IPS-20b (cell line): ENCODE measurements around the gene NSUN6.
"Not testable (repeated sequence)": the region's sequence is repeated elsewhere in the genome, so short reads cannot be mapped to it uniquely, and the experiment has no call there.

Experiments
- H3K27ac ChIP-seq: one replicate; pipeline ENCODE4 v1.5.1; 2013; ENCODE audit warnings: low read length
- H3K27me3 ChIP-seq: 2 replicates; pipeline ENCODE4 v1.6.1; 2013; ENCODE audit warnings: mild to moderate bottlenecking, low read length, inconsistent platforms; ENCODE audit not compliant: insufficient read depth
- H3K36me3 ChIP-seq: 2 replicates; pipeline ENCODE4 v1.6.1; 2013; ENCODE audit warnings: low read depth, mild to moderate bottlenecking, inconsistent platforms, low read length, moderate library complexity; ENCODE audit not compliant: insufficient read depth
- H3K4me1 ChIP-seq: 2 replicates; pipeline ENCODE4 v1.6.1; 2013; ENCODE audit warnings: mild to moderate bottlenecking, control low read depth, inconsistent platforms, low read length, moderate library complexity; ENCODE audit not compliant: insufficient read depth
- H3K4me3 ChIP-seq: 2 replicates; pipeline ENCODE4 v1.5.1; 2013; ENCODE audit warnings: mild to moderate bottlenecking, low read length, inconsistent platforms
- H3K9ac ChIP-seq: 2 replicates; pipeline ENCODE4 v1.6.1; 2013; ENCODE audit warnings: low read depth, mild to moderate bottlenecking, inconsistent platforms, low read length, moderate library complexity
- H3K9me3 ChIP-seq: 2 replicates; pipeline ENCODE4 v1.6.1; 2013; ENCODE audit warnings: mild to moderate bottlenecking, low read depth, low read length, inconsistent platforms; ENCODE audit not compliant: insufficient read depth

NSUN6 gene

GRCh38 chr10:18601321-18601720 is 50.1 kb downstream of the NSUN6 start:
- Histone ChIP-seq H3K4me1 (no peaks in the 10 kb centered on the region), H3K27ac (no peak overlapping the region), H3K9me3 (no peaks in the 10 kb centered on the region), H3K9ac (no peak overlapping the region), H3K27me3 (no peaks in the 10 kb centered on the region), H3K4me3 (no peak overlapping the region), H3K36me3 (no peaks in the 10 kb centered on the region)

- H3K36me3 ChIP-seq: peaks cover 7% of the 10 kb centered on the region
- H3K27ac ChIP-seq: no peak overlapping the region
- no peak overlapping the region for H3K9ac ChIP-seq
- no peak overlapping the region for H3K4me3 ChIP-seq
- H3K9me3 ChIP-seq: no peaks in the 10 kb centered on the region
- H3K27me3 ChIP-seq: no peaks in the 10 kb centered on the region
- no peaks in the 10 kb centered on the region for H3K4me1 ChIP-seq
These were observed 52.0 kb downstream of the NSUN6 start for GRCh38 chr10:18599392-18599791.

- H3K4me3 ChIP-seq: no peak overlapping the region
- H3K27me3 ChIP-seq: no peaks in the 10 kb centered on the region
- H3K27ac ChIP-seq: no peak overlapping the region
- no peak overlapping the region for H3K9ac ChIP-seq
- peaks cover 7% of the 10 kb centered on the region for H3K36me3 ChIP-seq
- H3K9me3 ChIP-seq: no peaks in the 10 kb centered on the region
- H3K4me1 ChIP-seq: no peaks in the 10 kb centered on the region
These were observed 56.7 kb downstream of the NSUN6 start for GRCh38 chr10:18594574-18595156.

DNA sequence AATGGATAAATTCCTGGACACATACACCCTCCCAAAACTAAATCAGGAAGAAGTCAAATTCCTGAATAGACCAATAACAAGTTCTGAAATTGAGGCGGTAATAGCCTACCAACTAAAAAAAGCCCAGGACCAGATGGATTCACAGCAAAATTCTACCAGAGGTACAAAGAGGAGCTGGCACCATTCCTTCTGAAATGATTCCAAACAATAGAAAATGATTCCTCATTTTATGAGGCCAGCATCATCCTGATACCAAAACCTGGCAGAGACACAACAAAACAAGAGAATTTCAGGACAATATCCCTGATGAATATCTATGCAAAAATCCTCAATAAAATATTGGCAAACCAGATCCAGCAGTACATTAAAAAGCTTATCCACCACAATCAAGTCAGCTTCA is 60.2 kb downstream of the NSUN6 start:
- H3K4me3 ChIP-seq, H3K27ac ChIP-seq, H3K4me1 ChIP-seq, H3K27me3 ChIP-seq, H3K9ac ChIP-seq, H3K9me3 ChIP-seq: not testable (repeated sequence)
- H3K36me3 ChIP-seq: peaks cover 15% of the 10 kb centered on the region

DNA sequence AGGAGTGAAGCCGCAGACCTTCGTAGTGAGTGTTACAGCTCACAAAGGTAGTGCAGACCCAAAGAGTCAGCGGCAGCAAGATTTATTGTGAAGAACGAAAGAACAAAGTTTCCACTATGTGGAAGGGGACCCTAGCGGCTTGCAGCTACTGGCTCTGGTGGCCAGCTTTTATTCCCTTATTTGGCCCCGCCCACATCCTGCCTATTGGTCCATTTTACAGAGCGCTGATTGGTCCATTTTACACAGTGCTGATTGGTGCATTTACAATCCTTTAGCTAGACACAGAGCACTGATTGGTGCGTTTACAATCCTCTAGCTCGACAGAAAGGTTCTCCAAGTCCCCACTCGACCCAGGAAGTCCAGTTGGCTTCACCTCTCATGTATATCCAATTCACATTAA is 64.8 kb downstream of the NSUN6 start:
- not testable (repeated sequence) for H3K9me3 ChIP-seq, H3K27me3 ChIP-seq, H3K4me1 ChIP-seq, H3K9ac ChIP-seq, H3K27ac ChIP-seq, H3K4me3 ChIP-seq
- H3K36me3 ChIP-seq: peaks cover 16% of the 10 kb centered on the region

DNA sequence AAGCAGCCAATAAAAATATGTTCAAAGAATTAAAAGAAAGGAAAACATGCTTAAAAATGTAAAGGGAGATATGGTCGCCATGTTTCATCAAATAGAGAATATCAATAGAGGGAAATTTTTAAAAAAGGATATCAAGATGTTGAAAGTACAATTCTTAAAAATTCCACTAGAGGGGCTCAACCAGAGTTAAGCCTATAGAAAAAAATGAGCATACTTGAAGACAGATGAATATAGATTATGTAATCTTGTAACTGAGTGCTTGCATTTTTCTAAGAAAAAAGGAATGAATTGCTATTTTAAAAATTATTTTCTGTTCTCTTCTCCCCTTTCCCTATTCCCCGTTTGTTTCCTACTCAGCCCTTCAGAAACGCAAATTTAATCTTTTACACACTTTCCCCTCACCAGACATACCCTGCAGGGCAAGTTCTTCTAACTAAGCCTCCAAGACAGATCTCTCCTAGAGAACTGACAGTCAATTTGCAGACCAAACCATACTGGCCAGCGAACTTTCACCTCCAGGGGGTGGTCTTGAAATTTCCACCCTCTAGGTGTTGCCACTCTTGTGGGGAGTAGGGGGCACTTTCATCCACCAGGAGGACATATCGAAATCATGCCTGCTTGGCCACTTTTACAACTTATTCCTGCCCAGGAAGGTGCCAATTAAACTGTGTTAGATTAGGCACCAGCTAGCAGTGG is 67.7 kb downstream of the NSUN6 start:
- Histone ChIP-seq H3K4me3 (no peak overlapping the region), H3K27me3 (no peaks in the 10 kb centered on the region), H3K4me1 (no peaks in the 10 kb centered on the region), H3K9ac (no peak overlapping the region), H3K36me3 (peaks cover 33% of the 10 kb centered on the region), H3K27ac (no peak overlapping the region), H3K9me3 (peaks cover 1% of the 10 kb centered on the region; the same call in 1 of the 2 replicates)

DNA sequence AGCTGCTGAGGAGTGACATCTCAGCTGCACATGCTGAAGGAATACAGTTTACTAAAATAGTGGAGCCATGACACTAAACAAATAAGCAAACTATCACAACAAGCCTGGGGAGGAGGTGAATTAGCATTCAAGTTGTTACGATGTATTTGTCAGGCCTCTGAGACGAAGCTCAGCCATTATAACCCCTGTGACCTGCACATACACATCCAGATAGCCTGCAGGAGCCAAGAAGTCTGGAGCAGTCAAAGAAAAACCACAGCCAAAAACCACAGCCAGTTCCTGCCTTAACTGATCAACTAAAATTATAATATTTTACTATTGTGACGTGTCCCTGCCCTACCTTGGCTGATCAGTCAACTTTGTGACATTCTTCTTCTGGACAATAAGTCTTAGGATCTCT is 68.6 kb downstream of the NSUN6 start:
- Histone ChIP-seq H3K4me3 (no peak overlapping the region), H3K27me3 (no peaks in the 10 kb centered on the region), H3K27ac (no peak overlapping the region), H3K4me1 (no peaks in the 10 kb centered on the region), H3K9me3 (peaks cover 10% of the 10 kb centered on the region), H3K9ac (no peak overlapping the region), H3K36me3 (peaks cover 37% of the 10 kb centered on the region)

DNA sequence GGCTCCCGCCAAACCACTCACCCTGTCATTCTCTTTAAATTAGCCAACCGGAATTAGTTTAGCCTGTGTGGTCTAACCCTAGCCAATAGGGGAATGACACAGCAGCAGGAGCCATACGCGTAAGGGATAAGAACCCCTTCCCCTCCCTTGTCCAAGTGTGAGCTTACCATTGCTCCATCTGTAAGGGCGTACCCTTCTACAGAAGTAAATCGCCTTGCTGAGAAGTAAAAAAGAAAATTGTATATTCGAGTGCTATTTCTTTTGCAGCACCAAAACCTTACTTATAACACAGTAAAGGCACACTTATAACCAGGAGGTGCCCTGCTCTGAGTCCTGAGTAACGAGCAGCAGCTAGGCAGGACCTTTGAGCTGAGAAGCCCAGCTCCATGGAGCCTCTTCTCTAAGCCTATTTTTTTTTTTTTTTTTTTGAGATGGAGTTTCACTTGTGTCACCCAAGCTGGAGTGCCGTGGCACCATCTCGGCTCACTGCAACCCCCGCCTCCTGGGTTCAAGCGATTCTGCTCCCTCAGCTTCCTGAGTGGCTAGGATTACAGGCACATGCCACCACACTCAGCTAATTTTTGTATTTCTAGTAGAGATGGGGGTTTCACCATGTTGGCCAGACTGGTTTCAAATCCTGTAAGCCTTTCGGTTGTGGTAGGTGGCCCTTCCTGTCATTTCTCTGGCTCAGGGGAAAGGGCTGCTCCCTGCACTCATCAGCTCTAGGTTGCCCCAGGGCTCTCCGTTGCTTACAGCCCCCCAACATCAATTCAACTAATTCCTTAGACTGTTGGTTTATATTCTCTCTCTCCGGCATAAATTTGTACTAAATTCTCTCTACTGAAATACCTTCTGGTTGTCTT is 73.3 kb downstream of the NSUN6 start:
- no peak overlapping the region for H3K9ac ChIP-seq
- H3K9me3 ChIP-seq: peaks cover 34% of the 10 kb centered on the region
- H3K27me3 ChIP-seq: no peaks in the 10 kb centered on the region
- H3K27ac ChIP-seq: no peak overlapping the region
- no peak overlapping the region for H3K4me3 ChIP-seq
- peaks cover 36% of the 10 kb centered on the region for H3K36me3 ChIP-seq
- H3K4me1 ChIP-seq: no peaks in the 10 kb centered on the region

DNA sequence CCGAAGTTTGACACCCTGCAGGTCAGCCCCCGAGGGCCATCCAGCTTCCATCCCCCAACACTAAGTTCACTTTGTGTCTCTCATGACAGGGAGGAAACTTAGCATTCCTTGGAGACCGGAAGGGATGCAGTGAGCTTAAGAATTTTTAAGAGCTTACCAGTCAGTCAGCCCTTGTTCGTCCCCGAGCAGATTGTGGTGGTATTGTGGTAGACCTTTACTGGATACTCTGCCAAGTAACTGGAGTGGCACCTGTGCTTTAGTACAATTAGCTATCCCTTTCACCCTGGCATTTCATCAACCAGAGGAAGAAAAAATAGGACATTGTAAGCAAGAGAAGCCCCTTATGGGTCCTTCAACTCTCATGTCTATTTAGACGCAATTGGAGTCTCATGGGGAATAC is 74.8 kb downstream of the NSUN6 start:
- Histone ChIP-seq H3K4me3 (no peak overlapping the region), H3K27ac (no peak overlapping the region), H3K9ac (no peak overlapping the region), H3K36me3 (peaks cover 36% of the 10 kb centered on the region), H3K27me3 (no peaks in the 10 kb centered on the region), H3K9me3 (peaks cover 48% of the 10 kb centered on the region), H3K4me1 (no peaks in the 10 kb centered on the region)

- Histone ChIP-seq H3K9ac (no peak overlapping the region), H3K9me3 (peaks cover 76% of the 10 kb centered on the region), H3K36me3 (peaks cover 13% of the 10 kb centered on the region; the same call in 1 of the 2 replicates), H3K4me3 (no peak overlapping the region), H3K27me3 (no peaks in the 10 kb centered on the region), H3K27ac (no peak overlapping the region), H3K4me1 (no peaks in the 10 kb centered on the region)
These were observed 78.3 kb downstream of the NSUN6 start for GRCh38 chr10:18572959-18573561.

GRCh38 chr10:18571780-18572179 is 79.6 kb downstream of the NSUN6 start:
- H3K4me1 ChIP-seq: no peaks in the 10 kb centered on the region
- H3K27ac ChIP-seq: no peak overlapping the region
- H3K27me3 ChIP-seq: no peaks in the 10 kb centered on the region
- H3K9ac ChIP-seq: no peak overlapping the region
- peaks cover 78% of the 10 kb centered on the region for H3K9me3 ChIP-seq
- H3K4me3 ChIP-seq: no peak overlapping the region
- H3K36me3 ChIP-seq: peaks cover 4% of the 10 kb centered on the region; the same call in 1 of the 2 replicates
